Testis (tissue), 2 donors: ENCODE data around the gene AGPAT2.

ENCODE experiments used
- POLR2A ChIP-seq: fragments of 450-650 bp; IDR thresholded peaks from one replicate; pipeline ENCODE4 v1.6.1; 2017; ENCODE audit warnings: antibody characterized with exemption, mild to moderate bottlenecking, moderate library complexity
- TF ChIP-seq, protein P1 (sequence below), 3 experiments: fragments of 450-650 bp in 2 of 3; fragments of 200-600 bp in 1 of 3; sonication (generic) in 1 of 3; IDR thresholded peaks; one replicate each; pipeline ENCODE4 v1.5.1; 2016 to 2019; ENCODE audit warnings: antibody characterized with exemption in 3 of 3, mild to moderate bottlenecking in 2 of 3, moderate library complexity in 1 of 3

DNA sequence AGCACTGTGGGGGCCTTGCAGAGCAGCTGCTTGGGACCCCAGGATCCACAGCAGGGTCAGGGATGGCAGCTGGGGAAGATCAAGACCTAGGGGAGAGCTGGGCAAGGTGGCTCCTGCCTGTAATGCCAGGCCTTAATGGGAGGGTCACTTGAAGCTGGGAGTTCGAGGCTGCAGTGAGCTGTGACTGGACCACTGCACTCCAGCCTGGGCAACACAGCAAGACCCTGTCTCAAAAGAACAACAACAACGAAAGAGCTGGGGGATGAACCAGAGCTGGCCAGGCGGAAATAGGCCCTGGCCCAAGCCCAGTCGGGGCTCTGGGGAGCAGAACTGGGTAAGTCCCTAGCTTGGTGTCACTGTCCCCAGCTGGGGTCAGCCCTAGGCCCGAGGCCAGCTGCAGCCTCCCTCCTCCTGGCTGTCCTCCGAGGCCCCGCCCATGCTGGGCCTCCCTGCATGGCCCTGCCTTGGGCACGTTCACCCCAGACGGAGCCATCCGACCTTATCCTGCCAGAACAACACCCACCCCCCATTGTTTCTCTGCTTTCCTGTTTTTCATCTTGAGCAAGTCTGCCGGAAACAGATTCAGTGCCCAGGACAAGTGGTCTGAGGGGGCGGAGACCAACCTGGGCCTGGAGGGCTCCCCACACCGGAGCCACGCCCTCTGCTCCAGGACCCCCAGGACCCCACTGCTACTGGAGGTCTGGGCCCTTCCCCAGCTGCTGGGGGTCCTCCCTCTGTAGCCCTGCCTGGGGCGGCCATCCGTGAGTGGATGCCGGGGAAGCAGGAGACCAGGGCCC, 27.0 kb upstream of the AGPAT2 start:
- TF ChIP-seq, protein P1, sequence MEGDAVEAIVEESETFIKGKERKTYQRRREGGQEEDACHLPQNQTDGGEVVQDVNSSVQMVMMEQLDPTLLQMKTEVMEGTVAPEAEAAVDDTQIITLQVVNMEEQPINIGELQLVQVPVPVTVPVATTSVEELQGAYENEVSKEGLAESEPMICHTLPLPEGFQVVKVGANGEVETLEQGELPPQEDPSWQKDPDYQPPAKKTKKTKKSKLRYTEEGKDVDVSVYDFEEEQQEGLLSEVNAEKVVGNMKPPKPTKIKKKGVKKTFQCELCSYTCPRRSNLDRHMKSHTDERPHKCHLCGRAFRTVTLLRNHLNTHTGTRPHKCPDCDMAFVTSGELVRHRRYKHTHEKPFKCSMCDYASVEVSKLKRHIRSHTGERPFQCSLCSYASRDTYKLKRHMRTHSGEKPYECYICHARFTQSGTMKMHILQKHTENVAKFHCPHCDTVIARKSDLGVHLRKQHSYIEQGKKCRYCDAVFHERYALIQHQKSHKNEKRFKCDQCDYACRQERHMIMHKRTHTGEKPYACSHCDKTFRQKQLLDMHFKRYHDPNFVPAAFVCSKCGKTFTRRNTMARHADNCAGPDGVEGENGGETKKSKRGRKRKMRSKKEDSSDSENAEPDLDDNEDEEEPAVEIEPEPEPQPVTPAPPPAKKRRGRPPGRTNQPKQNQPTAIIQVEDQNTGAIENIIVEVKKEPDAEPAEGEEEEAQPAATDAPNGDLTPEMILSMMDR (IDR thresholded peaks at IDR 0.05), result no peak
- no peak for TF ChIP-seq POLR2A
